SH-SY5Y (cell line): ENCODE measurements around the gene CCDC174.

Experiments used
- GATA2 ChIP-seq: IDR thresholded peaks from 2 replicates; pipeline ENCODE4 v1.6.1; 2011; ENCODE audit warnings: mild to moderate bottlenecking, low read depth, low read length
- GATA3 ChIP-seq: IDR thresholded peaks from 2 replicates; pipeline ENCODE4 v1.6.1; 2011; ENCODE audit warnings: low read depth, mild to moderate bottlenecking, low read length, moderate library complexity

DNA sequence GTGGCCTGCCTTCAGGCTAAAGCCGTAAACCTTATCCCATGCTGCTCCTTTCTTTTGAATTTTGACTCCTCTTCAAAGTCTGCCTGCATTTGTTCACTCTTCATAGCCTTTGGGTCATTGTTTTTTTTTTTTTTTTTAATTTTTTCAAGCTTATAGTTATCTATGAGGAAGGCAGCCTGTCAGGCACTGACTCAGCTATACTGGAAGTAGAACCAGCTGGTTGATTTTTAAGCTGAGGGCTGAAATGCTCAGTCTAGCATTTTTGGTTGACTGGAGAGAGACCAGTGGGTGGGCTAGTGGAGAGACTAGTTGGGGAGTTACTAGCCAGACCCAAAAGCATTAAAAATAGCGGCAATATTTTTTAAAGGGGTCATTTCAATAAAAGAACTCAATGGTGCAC is 67.4 kb downstream of the CCDC174 start:
- TF ChIP-seq GATA2 (no peak), GATA3 (no peak)
